Body of pancreas (tissue), 4 donors: ENCODE measurements around the gene PPIG.

ENCODE experiments used
- CTCF ChIP-seq, 7 experiments: fragments of 450-650 bp in 4 of 7; fragments of 200-600 bp in 3 of 7; sonication (generic) in 3 of 7; IDR thresholded peaks; one replicate each; pipeline ENCODE4 v1.5.1; 2016 to 2019; ENCODE audit warnings: antibody characterized with exemption in 7 of 7
- POLR2A ChIP-seq, 3 donors: fragments of 450-650 bp; IDR thresholded peaks; one replicate each; pipeline ENCODE4 v1.6.1; 2016; ENCODE audit warnings: antibody characterized with exemption in 3 of 3, mild to moderate bottlenecking in 2 of 3

GRCh38 chr2:169644173-169644572, 60.0 kb downstream of the PPIG start:
- TF ChIP-seq CTCF (IDR thresholded peaks at IDR 0.05) (no peak), POLR2A (IDR thresholded peaks at IDR 0.05) (no peak)
